ENCODE measurements around the gene PGBD5. TPM values are rescaled to one million over a fixed set of nuclear protein-coding genes. Genes with fewer than 3 reads are reported as not detected.

Gene PGBD5
- total and polyA plus RNA-seq, 9 of the 15 experiments (the other 6 are each of a cell fraction or from before 2014, with no cell fraction given), result under 0.01 to 0.40 (median 0.10) TPM; not detected in 3

DNA sequence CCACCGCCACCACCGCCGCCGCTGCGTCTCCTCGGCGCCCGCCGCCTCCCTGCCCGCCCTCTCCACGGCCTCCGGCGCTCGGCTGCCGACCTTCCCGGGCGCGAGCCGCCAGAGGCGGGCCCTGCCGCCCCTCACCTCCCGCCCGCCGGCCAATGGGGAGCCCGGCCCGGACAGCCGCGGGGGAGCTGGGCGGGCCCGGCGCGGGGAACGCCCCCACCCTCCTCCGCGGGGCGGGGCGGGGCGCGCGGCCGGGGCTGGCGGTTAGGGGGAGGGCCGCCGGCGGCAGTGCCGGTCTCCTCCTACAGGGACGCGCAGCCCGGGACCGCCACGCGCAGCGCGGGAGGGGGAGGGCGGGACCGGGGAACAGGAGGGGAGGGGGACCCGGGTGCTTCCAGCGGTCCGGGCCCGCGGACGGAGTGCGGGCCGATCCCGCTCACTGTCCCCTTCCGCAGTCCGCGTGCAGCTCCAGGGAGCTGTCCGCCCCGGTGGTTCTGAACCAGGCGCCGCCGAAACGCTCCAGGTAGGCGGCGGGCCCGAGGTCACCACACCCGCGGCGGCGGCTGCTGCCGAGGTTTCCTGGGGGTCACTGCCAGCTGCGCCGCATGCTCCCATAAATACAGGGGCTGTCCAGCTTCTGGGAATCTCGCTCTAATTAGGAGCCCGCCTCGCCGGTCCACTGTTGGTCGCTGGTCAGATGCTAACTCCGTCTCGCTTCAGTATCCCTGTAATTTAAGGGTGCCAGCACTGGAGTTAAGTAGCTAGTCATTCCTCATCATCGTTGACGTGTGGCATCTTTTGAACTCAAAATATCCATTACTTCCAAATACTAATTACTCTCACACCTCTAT lies at the start of gene PGBD5 (continued):
- TF ChIP-seq, protein P1, sequence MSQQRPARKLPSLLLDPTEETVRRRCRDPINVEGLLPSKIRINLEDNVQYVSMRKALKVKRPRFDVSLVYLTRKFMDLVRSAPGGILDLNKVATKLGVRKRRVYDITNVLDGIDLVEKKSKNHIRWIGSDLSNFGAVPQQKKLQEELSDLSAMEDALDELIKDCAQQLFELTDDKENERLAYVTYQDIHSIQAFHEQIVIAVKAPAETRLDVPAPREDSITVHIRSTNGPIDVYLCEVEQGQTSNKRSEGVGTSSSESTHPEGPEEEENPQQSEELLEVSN (IDR thresholded peaks at IDR 0.05; ENCODE audit: borderline replicate concordance in 1 of 2, extremely low read depth in 1 of 2, insufficient read depth in 1 of 2, insufficient read length in 1 of 2, low read depth in 1 of 2, low read length in 1 of 2, poor library complexity in 1 of 2, severe bottlenecking in 1 of 2), result peak; percentile 75 to 89
- TF ChIP-seq TEAD2 (tag; IDR thresholded peaks at IDR 0.05) (no peak), ESRRA (IDR thresholded peaks at IDR 0.05; ENCODE audit: borderline replicate concordance, low read depth) (no peak), JUN (IDR thresholded peaks at IDR 0.05; ENCODE audit: borderline replicate concordance, low read depth, low read length) (peak; percentile 57; the same call in 1 of the 2 replicates), JUN (CRISPR knock-in tag; IDR thresholded peaks at IDR 0.05; ENCODE audit: borderline replicate concordance) (no peak), PHF21A (IDR thresholded peaks at IDR 0.05; ENCODE audit: borderline replicate concordance, low read depth) (no peak), ATF1 (CRISPR knock-in tag; IDR thresholded peaks at IDR 0.05) (peak; percentile 26; the same call in 1 of the 2 replicates), ATF1 (tag; IDR thresholded peaks at IDR 0.05) (peak; percentile 22; the same call in 1 of the 2 replicates), KLF10 (CRISPR knock-in tag; IDR thresholded peaks at IDR 0.05) (no peak), NRF1 (conservative IDR thresholded peaks at IDR 0.05 in 1 of 2, IDR thresholded peaks at IDR 0.05 in 1 of 2) (0 out of 4 replicates have a peak, but pooled peaks of 1 of the 2 experiments have one; percentile 12), ZNF644 (tag; IDR thresholded peaks at IDR 0.05; ENCODE audit: low read depth) (no peak), CBX5 (IDR thresholded peaks at IDR 0.05; ENCODE audit: borderline replicate concordance, low read depth) (0 out of 2 replicates have a peak, but pooled peaks have one; percentile 27), ZNF282 (CRISPR knock-in tag; IDR thresholded peaks at IDR 0.05) (peak; percentile 97), BMI1 (IDR thresholded peaks at IDR 0.05; ENCODE audit: low read length) (no peak), NR1H2 (CRISPR knock-in tag; IDR thresholded peaks at IDR 0.05) (no peak), ARID1B (IDR thresholded peaks at IDR 0.05) (no peak), NCOR1 (IDR thresholded peaks at IDR 0.05) (no peak), POLR2H (tag; IDR thresholded peaks at IDR 0.05; ENCODE audit: low read depth) (no peak), TAL1 (IDR thresholded peaks at IDR 0.05) (no peak), EP400 (IDR thresholded peaks at IDR 0.05) (no peak)
- TF ChIP-seq, protein P2, sequence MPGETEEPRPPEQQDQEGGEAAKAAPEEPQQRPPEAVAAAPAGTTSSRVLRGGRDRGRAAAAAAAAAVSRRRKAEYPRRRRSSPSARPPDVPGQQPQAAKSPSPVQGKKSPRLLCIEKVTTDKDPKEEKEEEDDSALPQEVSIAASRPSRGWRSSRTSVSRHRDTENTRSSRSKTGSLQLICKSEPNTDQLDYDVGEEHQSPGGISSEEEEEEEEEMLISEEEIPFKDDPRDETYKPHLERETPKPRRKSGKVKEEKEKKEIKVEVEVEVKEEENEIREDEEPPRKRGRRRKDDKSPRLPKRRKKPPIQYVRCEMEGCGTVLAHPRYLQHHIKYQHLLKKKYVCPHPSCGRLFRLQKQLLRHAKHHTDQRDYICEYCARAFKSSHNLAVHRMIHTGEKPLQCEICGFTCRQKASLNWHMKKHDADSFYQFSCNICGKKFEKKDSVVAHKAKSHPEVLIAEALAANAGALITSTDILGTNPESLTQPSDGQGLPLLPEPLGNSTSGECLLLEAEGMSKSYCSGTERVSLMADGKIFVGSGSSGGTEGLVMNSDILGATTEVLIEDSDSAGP (CRISPR knock-in tag; IDR thresholded peaks at IDR 0.05), result no peak; the same call in 1 of the 2 replicates
- TF ChIP-seq, protein P3, sequence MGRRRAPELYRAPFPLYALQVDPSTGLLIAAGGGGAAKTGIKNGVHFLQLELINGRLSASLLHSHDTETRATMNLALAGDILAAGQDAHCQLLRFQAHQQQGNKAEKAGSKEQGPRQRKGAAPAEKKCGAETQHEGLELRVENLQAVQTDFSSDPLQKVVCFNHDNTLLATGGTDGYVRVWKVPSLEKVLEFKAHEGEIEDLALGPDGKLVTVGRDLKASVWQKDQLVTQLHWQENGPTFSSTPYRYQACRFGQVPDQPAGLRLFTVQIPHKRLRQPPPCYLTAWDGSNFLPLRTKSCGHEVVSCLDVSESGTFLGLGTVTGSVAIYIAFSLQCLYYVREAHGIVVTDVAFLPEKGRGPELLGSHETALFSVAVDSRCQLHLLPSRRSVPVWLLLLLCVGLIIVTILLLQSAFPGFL (CRISPR knock-in tag; IDR thresholded peaks at IDR 0.05), result no peak
- TF ChIP-seq, protein P4, sequence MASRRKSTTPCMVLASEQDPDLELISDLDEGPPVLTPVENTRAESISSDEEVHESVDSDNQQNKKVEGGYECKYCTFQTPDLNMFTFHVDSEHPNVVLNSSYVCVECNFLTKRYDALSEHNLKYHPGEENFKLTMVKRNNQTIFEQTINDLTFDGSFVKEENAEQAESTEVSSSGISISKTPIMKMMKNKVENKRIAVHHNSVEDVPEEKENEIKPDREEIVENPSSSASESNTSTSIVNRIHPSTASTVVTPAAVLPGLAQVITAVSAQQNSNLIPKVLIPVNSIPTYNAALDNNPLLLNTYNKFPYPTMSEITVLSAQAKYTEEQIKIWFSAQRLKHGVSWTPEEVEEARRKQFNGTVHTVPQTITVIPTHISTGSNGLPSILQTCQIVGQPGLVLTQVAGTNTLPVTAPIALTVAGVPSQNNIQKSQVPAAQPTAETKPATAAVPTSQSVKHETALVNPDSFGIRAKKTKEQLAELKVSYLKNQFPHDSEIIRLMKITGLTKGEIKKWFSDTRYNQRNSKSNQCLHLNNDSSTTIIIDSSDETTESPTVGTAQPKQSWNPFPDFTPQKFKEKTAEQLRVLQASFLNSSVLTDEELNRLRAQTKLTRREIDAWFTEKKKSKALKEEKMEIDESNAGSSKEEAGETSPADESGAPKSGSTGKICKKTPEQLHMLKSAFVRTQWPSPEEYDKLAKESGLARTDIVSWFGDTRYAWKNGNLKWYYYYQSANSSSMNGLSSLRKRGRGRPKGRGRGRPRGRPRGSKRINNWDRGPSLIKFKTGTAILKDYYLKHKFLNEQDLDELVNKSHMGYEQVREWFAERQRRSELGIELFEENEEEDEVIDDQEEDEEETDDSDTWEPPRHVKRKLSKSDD (conservative IDR thresholded peaks at IDR 0.05; ENCODE audit: low read length), result no peak

Data from K562 (cell line).